ENCODE results near the gene PPFIBP2.

Gene PPFIBP2

DNA sequence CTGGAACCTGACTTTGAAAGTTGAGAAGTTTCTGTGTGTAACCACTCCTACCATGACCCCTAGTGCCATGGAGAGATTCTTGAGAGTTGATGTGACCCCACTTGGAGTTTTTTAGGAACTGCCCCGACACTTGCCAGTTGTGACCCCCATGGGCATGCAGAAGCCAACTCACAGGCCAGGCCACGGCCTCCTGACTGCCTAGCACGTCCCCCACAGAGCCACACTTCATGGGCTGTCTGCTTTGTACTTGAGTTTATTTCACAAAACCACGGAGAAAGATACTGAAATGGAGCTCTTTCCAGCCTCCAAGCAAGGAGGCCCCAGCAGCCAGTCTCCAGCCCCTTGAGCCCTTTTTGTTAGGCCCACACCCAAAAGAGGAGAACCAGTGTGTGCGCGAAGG lies 151.1 kb downstream of the PPFIBP2 start:
- TF ChIP-seq, protein P1, sequence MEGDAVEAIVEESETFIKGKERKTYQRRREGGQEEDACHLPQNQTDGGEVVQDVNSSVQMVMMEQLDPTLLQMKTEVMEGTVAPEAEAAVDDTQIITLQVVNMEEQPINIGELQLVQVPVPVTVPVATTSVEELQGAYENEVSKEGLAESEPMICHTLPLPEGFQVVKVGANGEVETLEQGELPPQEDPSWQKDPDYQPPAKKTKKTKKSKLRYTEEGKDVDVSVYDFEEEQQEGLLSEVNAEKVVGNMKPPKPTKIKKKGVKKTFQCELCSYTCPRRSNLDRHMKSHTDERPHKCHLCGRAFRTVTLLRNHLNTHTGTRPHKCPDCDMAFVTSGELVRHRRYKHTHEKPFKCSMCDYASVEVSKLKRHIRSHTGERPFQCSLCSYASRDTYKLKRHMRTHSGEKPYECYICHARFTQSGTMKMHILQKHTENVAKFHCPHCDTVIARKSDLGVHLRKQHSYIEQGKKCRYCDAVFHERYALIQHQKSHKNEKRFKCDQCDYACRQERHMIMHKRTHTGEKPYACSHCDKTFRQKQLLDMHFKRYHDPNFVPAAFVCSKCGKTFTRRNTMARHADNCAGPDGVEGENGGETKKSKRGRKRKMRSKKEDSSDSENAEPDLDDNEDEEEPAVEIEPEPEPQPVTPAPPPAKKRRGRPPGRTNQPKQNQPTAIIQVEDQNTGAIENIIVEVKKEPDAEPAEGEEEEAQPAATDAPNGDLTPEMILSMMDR (IDR thresholded peaks at IDR 0.05; ENCODE audit: low read depth, low read length): no peak

DNA sequence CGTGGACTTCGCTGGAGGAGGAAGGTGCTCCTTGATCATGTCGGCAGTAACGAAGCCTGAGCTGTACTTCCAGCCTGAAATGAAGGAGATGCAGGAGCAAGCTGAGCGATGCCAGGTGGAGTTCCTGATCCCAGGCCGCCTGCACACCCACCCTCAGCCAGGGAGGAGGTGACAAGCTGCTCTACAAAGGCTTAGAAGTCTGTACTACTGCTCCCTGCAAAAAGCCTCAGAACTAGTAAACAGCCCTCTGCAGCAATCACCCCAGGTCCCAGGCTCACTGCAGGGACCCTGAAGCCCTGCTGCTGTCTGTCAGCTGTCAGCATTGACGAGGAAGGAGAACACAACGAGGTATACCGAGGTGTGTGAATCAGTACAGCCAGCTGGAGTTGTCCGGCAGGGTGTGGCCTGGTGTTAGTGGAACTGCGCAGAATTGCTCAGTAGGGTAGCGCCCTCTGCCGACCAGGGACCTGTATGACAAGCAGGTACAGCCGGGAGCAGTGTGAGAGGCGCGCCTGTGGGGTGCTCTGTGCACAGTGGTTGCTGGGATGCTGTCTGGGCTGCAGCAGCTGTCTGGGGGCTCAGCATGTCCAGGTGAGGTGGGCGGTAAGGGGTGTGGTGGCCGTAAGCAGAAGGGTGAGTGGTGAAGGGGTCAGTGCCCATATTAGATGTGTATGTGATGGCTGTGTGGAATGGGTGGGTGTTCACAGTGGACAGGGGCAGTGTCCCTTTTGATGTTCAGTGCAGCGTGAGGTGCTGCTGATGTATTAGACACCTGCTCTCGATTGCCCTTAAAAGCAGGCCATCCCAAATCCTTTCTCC lies 151.9 kb downstream of the PPFIBP2 start:
- TF ChIP-seq, protein P1 (IDR thresholded peaks at IDR 0.05; ENCODE audit: low read depth, low read length): peak; percentile 61
- no peak overlapping the region for H3K4me3 ChIP-seq (ENCODE audit: low read depth, low read length)

More for the DNA sequence above, 151.1 kb downstream of the PPFIBP2 start:
- no peak overlapping the region for H3K4me3 ChIP-seq (ENCODE audit: low read depth, low read length)

DNA sequence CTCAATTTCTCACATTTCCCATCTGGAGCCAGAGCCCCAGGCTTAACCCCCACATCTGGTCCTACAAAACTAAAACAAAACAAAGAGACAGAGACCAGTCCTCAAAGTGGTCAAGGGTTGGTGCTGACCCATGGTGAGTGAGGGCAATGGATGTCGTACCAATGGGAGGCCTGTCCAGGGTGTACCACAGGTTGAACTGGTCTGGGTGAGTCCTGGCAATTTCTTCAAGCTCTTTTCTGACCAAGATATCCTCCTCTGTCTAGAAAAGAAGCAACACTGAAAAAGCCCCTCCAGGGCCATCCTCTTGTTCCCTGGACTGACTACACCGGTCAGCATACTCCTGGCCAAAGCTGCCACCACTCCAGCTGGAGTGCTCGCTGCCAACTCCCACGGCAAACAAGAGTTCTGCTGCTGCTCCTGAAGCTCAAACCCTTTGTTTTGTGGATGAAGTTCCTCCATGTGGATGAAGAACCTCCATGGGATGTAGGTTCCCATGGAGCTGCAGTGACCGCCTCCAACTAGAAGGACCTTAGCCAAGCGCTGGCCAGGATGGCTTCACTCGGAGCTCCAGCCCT lies 152.6 kb downstream of the PPFIBP2 start:
- TF ChIP-seq, protein P1 (IDR thresholded peaks at IDR 0.05; ENCODE audit: low read depth, low read length): no peak
- no peak overlapping the region for H3K4me3 ChIP-seq (ENCODE audit: low read depth, low read length)

DNA sequence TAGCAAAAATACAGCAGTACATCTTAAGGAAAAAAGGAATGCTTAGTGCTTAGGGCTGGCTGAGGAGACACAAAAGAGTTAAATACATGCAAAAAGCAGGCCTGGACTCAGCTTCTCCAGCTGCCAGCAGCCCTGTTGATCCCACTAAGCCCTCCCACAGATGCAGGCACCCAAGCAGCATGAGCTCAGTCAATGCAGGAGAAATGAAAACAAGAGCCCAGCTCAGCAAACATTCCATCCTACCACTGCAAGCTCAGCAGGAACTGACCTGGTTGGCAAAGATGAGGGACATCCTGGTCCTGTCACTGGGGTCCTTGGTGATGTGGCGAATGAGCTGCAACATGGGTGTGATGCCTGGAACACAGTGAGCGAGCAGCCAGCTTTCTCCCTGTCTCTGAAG lies 153.7 kb downstream of the PPFIBP2 start:
- TF ChIP-seq, protein P1 (IDR thresholded peaks at IDR 0.05; ENCODE audit: low read depth, low read length): no peak
- H3K4me3 ChIP-seq (ENCODE audit: low read depth, low read length): no peak overlapping the region

DNA sequence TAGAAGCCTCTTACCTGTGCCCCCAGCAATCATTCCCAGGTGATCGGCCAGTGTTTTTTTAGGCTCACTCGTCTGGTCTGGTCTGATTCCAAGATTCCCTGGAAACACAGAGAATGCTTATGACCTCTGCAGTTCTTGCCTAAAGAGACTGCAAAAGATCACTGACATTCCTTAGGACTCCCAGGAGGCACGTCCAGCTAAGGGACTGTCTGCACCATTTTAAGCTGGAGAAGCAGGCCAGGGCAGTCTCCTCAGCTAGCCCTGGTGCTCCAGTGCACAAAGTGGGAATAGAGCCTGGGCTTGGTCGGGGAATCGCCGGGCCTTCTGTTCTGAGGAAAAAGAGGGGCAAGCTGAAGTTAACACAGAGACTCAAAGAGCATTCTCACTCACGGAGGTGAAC lies 154.7 kb downstream of the PPFIBP2 start:
- H3K4me3 ChIP-seq (ENCODE audit: low read depth, low read length): no peak overlapping the region
- TF ChIP-seq, protein P1 (IDR thresholded peaks at IDR 0.05; ENCODE audit: low read depth, low read length): no peak

DNA sequence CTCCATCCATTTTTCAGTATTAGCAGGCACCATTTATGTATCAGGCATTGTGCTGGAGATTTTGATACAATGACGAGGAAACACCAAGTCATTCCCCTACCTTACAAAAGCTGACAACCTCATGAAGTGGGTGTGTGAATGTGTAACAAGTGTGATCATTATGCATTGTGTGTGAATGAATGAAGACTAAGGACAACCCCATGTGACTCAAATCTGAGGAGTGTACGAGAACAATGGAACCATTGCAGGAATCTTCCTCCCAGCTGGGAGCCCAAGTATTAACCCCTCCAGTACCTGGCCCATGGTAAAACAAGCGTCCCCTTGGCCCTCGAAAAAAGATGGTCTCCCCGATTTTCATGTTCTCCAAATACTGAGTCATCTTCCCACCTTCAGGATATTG lies 155.1 kb downstream of the PPFIBP2 start:
- TF ChIP-seq, protein P1 (IDR thresholded peaks at IDR 0.05; ENCODE audit: low read depth, low read length): no peak

DNA sequence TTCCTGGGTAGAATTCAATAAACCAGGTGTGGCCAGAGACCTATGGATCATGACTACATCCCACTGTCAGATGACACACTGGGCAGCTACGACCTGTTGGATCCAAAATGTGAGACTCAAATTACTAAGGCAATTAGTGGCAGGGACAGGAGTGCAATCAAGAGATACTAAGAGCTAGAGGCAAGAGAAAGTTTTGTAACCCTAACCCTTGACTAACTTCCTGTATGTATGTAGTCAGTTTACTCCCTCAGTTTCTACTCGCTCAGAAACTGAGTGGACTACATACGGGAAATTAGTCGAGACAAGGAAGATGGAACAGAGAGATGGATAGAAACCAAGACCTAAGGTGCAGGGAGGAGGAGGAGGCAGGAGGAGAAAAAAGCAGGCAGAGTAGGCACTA lies 156.8 kb downstream of the PPFIBP2 start:
- H3K4me3 ChIP-seq (ENCODE audit: low read depth, low read length): no peak overlapping the region
- TF ChIP-seq, protein P1 (IDR thresholded peaks at IDR 0.05; ENCODE audit: low read depth, low read length): no peak

More for the DNA sequence above, 155.1 kb downstream of the PPFIBP2 start:
- no peak overlapping the region for H3K4me3 ChIP-seq (ENCODE audit: low read depth, low read length)

Data from WI38 (cell line).